ENCODE measurements around the gene KCNN1.
A peak's percentile ranks its signal among the peaks of the same experiment; 100 is the strongest.

KCNN1 gene

DNA sequence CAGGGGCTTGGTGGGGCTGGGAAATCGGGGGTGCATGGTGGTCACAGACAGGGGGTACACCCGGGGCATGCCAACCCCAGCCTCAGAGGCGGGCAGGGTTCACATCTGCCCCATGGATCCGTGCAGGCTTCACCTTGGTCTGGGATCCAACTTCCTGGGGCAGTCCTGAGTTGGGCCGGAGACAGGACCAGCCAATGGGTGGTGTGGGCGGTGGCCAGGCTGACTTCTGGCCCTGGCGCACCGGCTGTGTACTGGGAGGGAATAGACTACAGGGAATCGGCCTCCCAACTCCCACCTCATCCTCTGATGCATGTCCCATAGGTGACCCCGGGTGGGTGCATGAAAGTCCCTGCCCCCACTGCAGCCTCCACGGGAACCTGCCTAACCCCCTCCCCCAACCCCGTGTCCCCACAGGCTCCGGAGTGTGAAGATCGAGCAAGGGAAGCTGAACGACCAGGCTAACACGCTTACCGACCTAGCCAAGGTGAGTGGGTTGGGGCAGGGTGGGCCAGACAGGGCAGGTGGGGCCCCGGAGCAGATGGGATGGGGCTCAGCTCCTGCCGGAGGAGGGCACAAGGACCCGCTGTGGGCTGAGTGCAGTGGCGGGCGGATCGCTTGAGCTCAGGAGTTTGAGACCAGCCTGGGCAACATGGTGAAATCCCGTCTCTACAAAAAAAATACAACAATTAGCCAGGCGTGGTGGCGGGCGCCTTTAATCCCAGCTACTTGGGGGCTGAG lies 26.3 kb downstream of the KCNN1 start:
- Histone ChIP-seq H3K27ac (ENCODE audit: low read depth, low read length, severe bottlenecking) (no peak overlapping the region), H3K36me3 (ENCODE audit: control insufficient read depth, insufficient read depth, low read length) (no peaks in the 10 kb centered on the region)
- WGBS, 2 experiments (ENCODE audit: insufficient coverage in 2 of 2): 86 to 91% methylated on average over 11 to 19 of the region's 27 CpGs

DNA sequence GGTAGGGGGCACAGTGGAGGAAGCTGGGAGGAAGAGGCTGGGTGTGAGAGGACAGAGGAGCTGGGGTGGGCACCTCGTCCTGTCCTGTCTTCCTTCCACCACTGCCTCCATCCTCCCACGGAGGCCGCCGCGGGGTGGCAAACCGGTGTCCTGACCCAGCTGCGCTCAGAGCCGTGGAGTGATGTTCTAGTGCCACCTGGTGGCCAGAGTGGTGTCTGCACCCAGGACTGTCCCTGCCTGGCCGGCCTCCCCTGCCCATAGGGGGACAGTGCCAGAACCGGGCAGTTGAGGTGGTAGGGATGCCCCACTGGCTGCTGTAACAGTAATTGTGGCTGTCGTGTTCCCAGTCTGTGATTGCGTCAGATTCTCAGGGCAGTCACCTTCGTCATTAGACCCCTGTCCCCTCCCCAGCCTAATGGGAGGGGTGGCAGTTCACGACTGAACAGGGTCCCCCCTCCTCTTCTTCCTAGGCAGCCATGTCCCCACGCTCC lies 30.0 kb downstream of the KCNN1 start:
- Histone ChIP-seq H3K27ac (ENCODE audit: low read depth, low read length, severe bottlenecking) (no peak overlapping the region), H3K9me3 (ENCODE audit: control insufficient read depth, low read length) (no peaks in the 10 kb centered on the region), H3K36me3 (ENCODE audit: control insufficient read depth, insufficient read depth, low read length) (no peaks in the 10 kb centered on the region), H3K4me1 (ENCODE audit: control insufficient read depth, insufficient read depth, low read length, poor library complexity, severe bottlenecking) (no peaks in the 10 kb centered on the region), H3K4me3 (ENCODE audit: extremely low read depth, insufficient read depth, low read length, poor library complexity, severe bottlenecking) (no peak overlapping the region)
- WGBS, 2 experiments (ENCODE audit: insufficient coverage in 2 of 2): 8 to 23% methylated on average over 8 to 12 of the region's 15 CpGs

More for the DNA sequence above, 26.3 kb downstream of the KCNN1 start:
- Histone ChIP-seq H3K9me3 (ENCODE audit: control insufficient read depth, low read length) (no peaks in the 10 kb centered on the region), H3K4me3 (ENCODE audit: extremely low read depth, insufficient read depth, low read length, poor library complexity, severe bottlenecking) (no peak overlapping the region), H3K4me1 (ENCODE audit: control insufficient read depth, insufficient read depth, low read length, poor library complexity, severe bottlenecking) (no peaks in the 10 kb centered on the region)

DNA sequence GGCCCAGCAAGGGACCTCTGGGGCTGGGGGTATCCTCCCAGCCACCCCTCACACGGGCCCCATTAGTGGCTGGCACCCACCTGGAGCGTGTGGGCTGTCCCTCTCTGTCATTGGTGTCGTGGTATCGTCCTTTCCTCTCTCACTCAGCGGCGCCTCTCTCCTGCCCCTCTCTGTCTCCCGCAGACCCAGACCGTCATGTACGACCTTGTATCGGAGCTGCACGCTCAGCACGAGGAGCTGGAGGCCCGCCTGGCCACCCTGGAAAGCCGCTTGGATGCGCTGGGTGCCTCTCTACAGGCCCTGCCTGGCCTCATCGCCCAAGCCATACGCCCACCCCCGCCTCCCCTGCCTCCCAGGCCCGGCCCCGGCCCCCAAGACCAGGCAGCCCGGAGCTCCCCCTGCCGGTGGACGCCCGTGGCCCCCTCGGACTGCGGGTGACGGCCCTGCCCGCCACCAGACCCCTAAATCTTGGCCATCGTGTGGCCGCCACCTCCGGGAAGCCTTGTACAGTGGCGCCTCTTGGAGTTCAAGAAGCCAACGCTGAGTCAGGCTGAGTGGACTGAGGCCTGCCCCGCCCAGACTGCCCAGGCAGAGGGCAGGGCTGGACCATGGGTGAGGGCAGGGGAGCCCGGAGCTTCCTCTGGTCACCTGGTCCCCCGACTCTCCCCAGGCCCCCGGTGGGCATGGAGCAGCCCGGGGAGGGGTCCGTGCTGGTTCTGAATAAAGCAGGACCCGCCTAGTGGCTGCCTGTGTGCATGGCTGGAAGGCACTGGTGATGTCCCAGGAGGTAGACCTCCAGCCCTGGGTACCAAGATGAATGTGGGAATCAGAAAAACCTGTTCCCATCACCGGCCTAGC lies 31.3 kb downstream of the KCNN1 start:
- WGBS, 2 experiments (ENCODE audit: insufficient coverage in 2 of 2): 83 to 85% methylated on average over 27 to 36 of the region's 41 CpGs
- H3K27ac ChIP-seq (ENCODE audit: low read depth, low read length, severe bottlenecking): no peak overlapping the region
- no peaks in the 10 kb centered on the region for H3K9me3 ChIP-seq (ENCODE audit: control insufficient read depth, low read length)
- no peak overlapping the region for H3K4me3 ChIP-seq (ENCODE audit: extremely low read depth, insufficient read depth, low read length, poor library complexity, severe bottlenecking)
- H3K4me1 ChIP-seq (ENCODE audit: control insufficient read depth, insufficient read depth, low read length, poor library complexity, severe bottlenecking): no peaks in the 10 kb centered on the region
- H3K36me3 ChIP-seq (ENCODE audit: control insufficient read depth, insufficient read depth, low read length): no peaks in the 10 kb centered on the region

DNA sequence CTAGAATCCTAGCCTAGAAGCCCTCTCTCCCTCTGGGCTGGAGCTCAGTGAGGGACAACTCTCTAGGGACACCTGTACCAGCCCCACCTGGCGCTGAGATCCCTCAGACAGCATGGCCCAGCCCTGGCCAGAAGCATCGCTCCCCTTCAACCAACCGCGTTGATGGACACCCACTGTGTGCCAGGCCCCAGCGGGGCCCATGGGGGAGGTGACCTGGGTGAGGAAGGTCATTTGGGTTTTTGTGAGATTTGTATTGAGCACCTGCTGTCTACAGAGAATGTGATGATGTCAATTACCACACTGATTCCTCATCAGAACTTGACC lies 31.9 kb downstream of the KCNN1 start:
- no peaks in the 10 kb centered on the region for H3K4me1 ChIP-seq (ENCODE audit: control insufficient read depth, insufficient read depth, low read length, poor library complexity, severe bottlenecking)
- no peaks in the 10 kb centered on the region for H3K9me3 ChIP-seq (ENCODE audit: control insufficient read depth, low read length)
- H3K27ac ChIP-seq (ENCODE audit: low read depth, low read length, severe bottlenecking): no peak overlapping the region
- WGBS, 2 experiments (ENCODE audit: insufficient coverage in 2 of 2): 93 to 94% methylated on average over 3 to 5 of the region's 5 CpGs
- no peaks in the 10 kb centered on the region for H3K36me3 ChIP-seq (ENCODE audit: control insufficient read depth, insufficient read depth, low read length)
- H3K4me3 ChIP-seq (ENCODE audit: extremely low read depth, insufficient read depth, low read length, poor library complexity, severe bottlenecking): no peak overlapping the region

DNA sequence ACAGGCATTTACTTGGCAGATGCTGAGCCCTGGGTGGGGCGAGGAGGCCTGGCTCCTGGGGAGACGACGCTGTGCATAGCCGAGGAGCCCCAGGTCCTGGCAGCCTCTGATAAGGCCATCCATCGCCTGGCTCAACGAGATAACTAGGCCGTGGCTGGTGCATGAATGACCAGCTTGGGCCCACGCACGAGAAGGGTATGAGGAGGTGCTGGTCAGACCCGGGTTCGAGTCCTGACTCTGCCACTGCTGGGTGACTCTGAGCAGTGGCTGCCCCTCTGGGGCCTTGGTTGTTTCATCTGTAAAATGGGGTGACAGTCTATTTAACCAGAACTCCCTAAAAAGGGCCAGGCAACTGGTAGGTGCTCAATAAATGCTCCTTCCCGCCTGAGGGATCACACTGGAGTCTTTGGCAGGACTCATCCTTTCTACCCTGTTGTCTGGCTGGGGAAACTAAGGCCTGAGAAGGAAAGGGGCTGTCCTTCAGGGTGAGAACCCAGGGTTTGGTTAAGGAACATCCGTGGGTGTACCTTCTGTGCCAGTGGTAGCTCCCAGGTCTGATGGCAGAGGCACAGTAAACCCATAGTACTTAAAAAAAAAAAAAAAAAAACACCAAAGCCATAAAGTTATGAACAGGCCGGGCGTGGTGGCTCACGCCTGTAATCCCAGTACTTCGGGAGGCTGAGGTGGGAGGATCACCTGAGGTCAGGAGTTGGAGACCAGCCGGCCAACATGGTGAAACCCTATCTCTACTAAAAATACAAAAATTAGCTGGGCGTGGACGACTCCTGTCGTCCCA lies 33.0 kb downstream of the KCNN1 start:
- no peaks in the 10 kb centered on the region for H3K36me3 ChIP-seq (ENCODE audit: control insufficient read depth, insufficient read depth, low read length)

DNA sequence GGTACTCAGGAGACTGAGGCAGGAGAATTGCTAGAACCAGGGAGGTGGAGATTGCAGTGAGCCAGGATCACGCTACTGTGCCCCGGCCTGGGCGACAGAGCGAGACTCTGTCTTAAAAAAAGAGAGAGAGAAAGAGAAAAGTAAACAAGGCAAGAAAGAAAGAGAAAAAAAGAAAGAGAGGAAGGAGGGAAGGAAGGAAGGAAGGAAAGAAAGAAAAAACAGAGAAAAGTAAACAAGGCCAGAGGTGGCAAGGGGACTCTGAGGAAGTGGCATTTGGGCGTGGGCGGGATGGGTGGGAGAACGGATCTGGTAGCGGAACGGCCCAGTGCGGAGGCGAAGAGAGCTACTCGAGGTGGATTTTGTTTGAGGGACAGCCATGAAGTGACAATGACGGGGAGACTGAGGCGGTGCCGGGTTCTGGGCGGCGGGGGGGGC lies 33.6 kb downstream of the KCNN1 start:
- H3K4me3 ChIP-seq (ENCODE audit: extremely low read depth, insufficient read depth, low read length, poor library complexity, severe bottlenecking): peak overlapping the region; percentile 49
- H3K9me3 ChIP-seq (ENCODE audit: control insufficient read depth, low read length): no peaks in the 10 kb centered on the region
- no peaks in the 10 kb centered on the region for H3K36me3 ChIP-seq (ENCODE audit: control insufficient read depth, insufficient read depth, low read length)

More for the DNA sequence above, 33.0 kb downstream of the KCNN1 start:
- Histone ChIP-seq H3K27ac (ENCODE audit: low read depth, low read length, severe bottlenecking) (no peak overlapping the region), H3K9me3 (ENCODE audit: control insufficient read depth, low read length) (no peaks in the 10 kb centered on the region), H3K4me1 (ENCODE audit: control insufficient read depth, insufficient read depth, low read length, poor library complexity, severe bottlenecking) (no peaks in the 10 kb centered on the region), H3K4me3 (ENCODE audit: extremely low read depth, insufficient read depth, low read length, poor library complexity, severe bottlenecking) (no peak overlapping the region)
- 93 to 98% methylated on average over 16 to 19 of the region's 21 CpGs for WGBS, 2 experiments (ENCODE audit: insufficient coverage in 2 of 2)

DNA sequence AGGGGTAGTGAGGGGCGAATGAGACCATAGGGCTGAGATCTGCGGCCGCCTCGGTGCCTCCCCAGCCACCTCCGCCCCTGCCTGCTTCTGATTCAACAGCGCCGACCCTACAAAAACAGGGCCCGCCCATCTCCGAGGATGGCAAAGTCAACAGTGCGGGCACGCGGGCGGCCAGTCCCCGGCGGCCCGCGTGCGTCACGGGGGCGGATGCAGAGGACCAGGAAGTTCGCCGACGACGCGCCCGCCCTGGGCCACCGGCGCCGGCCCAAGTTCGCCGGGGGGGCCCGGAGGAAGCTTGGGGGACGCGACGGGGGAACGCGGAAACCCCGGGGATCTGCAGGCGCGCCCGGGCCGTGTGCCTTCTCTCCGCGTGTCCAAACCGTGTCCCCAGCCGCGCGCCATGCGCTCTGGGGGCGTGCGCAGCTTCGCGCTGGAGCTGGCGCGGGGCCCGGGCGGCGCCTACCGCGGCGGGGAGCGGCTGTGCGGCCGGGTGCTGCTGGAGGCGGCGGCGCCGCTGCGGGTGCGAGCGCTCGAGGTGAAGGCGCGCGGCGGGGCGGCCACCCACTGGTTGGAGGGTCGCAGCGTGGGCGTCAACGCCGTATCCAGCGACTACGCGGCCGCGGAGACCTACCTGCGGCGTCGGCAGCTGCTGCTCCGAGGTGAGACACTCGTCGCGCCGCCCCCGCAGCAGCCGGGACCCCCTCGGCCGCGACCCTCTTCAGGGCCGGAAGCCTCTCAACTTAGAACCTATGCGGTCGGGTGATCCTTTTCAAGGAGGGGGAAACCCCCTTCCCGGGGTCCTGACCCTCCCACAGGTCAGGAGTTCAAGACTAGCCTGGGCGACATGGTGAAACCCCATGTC lies 34.2 kb downstream of the KCNN1 start:
- H3K27ac ChIP-seq (ENCODE audit: low read depth, low read length, severe bottlenecking): no peak overlapping the region
- WGBS, 2 experiments (ENCODE audit: insufficient coverage in 2 of 2): 2 to 3% methylated on average over 81 to 95 of the region's 105 CpGs

More for the DNA sequence above, 33.6 kb downstream of the KCNN1 start:
- WGBS, 2 experiments (ENCODE audit: insufficient coverage in 2 of 2): 48 to 49% methylated on average over 11 to 13 of the region's 17 CpGs
- H3K4me1 ChIP-seq (ENCODE audit: control insufficient read depth, insufficient read depth, low read length, poor library complexity, severe bottlenecking): no peaks in the 10 kb centered on the region
- no peak overlapping the region for H3K27ac ChIP-seq (ENCODE audit: low read depth, low read length, severe bottlenecking)

DNA sequence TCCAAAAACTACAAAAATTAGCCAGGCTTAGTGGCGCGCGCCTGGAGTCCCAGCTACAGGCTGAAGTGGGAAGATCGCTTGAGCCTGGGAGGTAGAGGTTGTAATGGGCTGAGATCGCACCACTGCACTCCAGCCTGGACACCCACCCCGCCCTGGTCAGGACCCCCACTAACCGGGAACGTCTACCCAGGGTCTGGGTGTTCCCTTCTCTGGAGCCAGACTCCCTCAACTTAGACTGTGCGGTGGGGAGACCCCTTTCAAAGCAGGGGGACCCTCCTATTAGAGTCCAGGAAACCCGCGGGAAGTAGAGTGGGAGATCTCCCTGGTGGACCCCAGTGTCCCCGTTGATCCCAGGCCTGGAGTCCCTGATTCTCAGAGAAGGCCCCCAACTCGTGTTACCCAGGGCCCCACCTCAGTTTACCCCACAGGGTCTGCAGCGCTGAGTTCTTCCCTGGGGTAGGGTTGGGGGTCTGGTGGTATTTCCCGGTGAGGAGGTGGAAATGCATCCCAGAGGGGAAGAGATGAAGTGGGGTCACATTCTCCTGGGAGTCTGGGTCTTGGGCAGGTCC lies 35.0 kb downstream of the KCNN1 start:
- peaks cover 4% of the 10 kb centered on the region for H3K9me3 ChIP-seq (ENCODE audit: control insufficient read depth, low read length)
- peak overlapping the region; percentile 49 for H3K4me3 ChIP-seq (ENCODE audit: extremely low read depth, insufficient read depth, low read length, poor library complexity, severe bottlenecking)
- H3K4me1 ChIP-seq (ENCODE audit: control insufficient read depth, insufficient read depth, low read length, poor library complexity, severe bottlenecking): no peaks in the 10 kb centered on the region
- H3K36me3 ChIP-seq (ENCODE audit: control insufficient read depth, insufficient read depth, low read length): no peaks in the 10 kb centered on the region
- 78 to 83% methylated on average over 4 to 5 of the region's 15 CpGs for WGBS, 2 experiments (ENCODE audit: insufficient coverage in 2 of 2)
- H3K27ac ChIP-seq (ENCODE audit: low read depth, low read length, severe bottlenecking): no peak overlapping the region

More for the DNA sequence above, 34.2 kb downstream of the KCNN1 start:
- Histone ChIP-seq H3K4me3 (ENCODE audit: extremely low read depth, insufficient read depth, low read length, poor library complexity, severe bottlenecking) (peak overlapping the region; percentile 49), H3K36me3 (ENCODE audit: control insufficient read depth, insufficient read depth, low read length) (no peaks in the 10 kb centered on the region), H3K4me1 (ENCODE audit: control insufficient read depth, insufficient read depth, low read length, poor library complexity, severe bottlenecking) (no peaks in the 10 kb centered on the region), H3K9me3 (ENCODE audit: control insufficient read depth, low read length) (no peaks in the 10 kb centered on the region)

DNA sequence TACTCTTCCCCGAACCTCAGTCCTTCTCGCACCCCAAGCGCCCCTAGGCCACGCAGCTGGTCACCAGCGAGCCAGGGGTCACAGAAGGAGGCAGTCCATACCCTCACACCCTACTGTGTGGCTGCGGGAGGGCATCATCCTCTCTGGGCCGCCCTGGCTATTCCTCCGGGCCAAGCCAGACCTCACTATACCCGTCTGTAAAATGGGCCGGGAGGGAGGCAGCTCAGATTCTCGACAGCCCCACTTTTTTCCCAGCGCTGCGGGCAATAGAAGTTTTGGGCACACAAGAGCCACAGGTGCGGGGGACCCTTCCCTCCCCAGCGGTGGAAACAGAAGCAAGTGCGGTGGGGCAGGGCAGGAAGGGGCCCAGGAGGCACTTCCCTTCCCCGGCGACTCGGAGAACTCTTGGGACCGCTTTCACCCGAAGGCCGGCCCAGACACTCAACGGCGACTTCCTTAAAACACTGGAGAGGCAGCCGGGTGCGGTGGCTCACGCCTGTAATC lies 35.5 kb downstream of the KCNN1 start:
- H3K4me3 ChIP-seq (ENCODE audit: extremely low read depth, insufficient read depth, low read length, poor library complexity, severe bottlenecking): no peak overlapping the region
- WGBS, 2 experiments (ENCODE audit: insufficient coverage in 2 of 2): 94% methylated on average over 24 to 25 of the region's 27 CpGs

More for the DNA sequence above, 35.5 kb downstream of the KCNN1 start:
- no peaks in the 10 kb centered on the region for H3K36me3 ChIP-seq (ENCODE audit: control insufficient read depth, insufficient read depth, low read length)
- H3K27ac ChIP-seq (ENCODE audit: low read depth, low read length, severe bottlenecking): no peak overlapping the region
- H3K9me3 ChIP-seq (ENCODE audit: control insufficient read depth, low read length): peaks cover 4% of the 10 kb centered on the region
- H3K4me1 ChIP-seq (ENCODE audit: control insufficient read depth, insufficient read depth, low read length, poor library complexity, severe bottlenecking): peaks cover 1% of the 10 kb centered on the region

Measured in mesodermal cell (in vitro differentiated cells).